ENCODE measurements around the gene CDC26.

The CDC26 gene

GRCh38 chr9:113306566-113306965 lies 31.2 kb upstream of the CDC26 start:
- no peak for TF ChIP-seq CTCF (IDR thresholded peaks at IDR 0.05; ENCODE audit: low read depth, low read length)
- no peak for TF ChIP-seq EZH2phosphoT487 (IDR thresholded peaks at IDR 0.05; ENCODE audit: low read depth)

GRCh38 chr9:113302792-113303418 lies 27.5 kb upstream of the CDC26 start, which contains the start of gene RNF183:
RNF183 (minus strand) TSS chr9:113303376; CDS start chr9:113298184, 5,192 bp downstream.
- Histone ChIP-seq H3K27ac (ENCODE audit: low read length) (no peak within 1 kb of the TSS), H3K4me1 (ENCODE audit: low read length) (no peaks in the 10 kb centered on the region), H3K9ac (ENCODE audit: low read length) (no peak within 1 kb of the TSS), H3K36me3 (replicated peaks; ENCODE audit: low read depth, low read length) (no peaks in the 10 kb centered on the region), H3K4me2 (ENCODE audit: low read length) (no peak within 1 kb of the TSS), H2AFZ (ENCODE audit: low read depth, low read length) (no peak within 1 kb of the TSS), H3K4me3 (ENCODE audit: low read length) (no peak within 1 kb of the TSS), H3K9me3 (ENCODE audit: insufficient read depth, low read length) (no peaks in the 10 kb centered on the region), H3K79me2 (ENCODE audit: low read length) (no peaks in the 10 kb centered on the region), H4K20me1 (ENCODE audit: insufficient read depth, low read length) (no peaks in the 10 kb centered on the region), H3K27me3 (ENCODE audit: low read depth, low read length) (no peaks in the 10 kb centered on the region; the same call in 1 of the 2 replicates)
- TF ChIP-seq CTCF (IDR thresholded peaks at IDR 0.05; ENCODE audit: low read depth, low read length): no peak
- no peak for TF ChIP-seq EZH2phosphoT487 (IDR thresholded peaks at IDR 0.05; ENCODE audit: low read depth)

More at GRCh38 chr9:113306566-113306965, 31.2 kb upstream of the CDC26 start:
- Histone ChIP-seq H3K4me1 (ENCODE audit: low read length) (no peaks in the 10 kb centered on the region), H3K27ac (ENCODE audit: low read length) (no peak overlapping the region), H4K20me1 (ENCODE audit: insufficient read depth, low read length) (no peaks in the 10 kb centered on the region), H3K27me3 (ENCODE audit: low read depth, low read length) (no peaks in the 10 kb centered on the region; the same call in 1 of the 2 replicates), H3K4me2 (ENCODE audit: low read length) (no peak overlapping the region), H3K36me3 (replicated peaks; ENCODE audit: low read depth, low read length) (no peaks in the 10 kb centered on the region), H3K4me3 (ENCODE audit: low read length) (no peak overlapping the region), H3K79me2 (ENCODE audit: low read length) (no peaks in the 10 kb centered on the region), H3K9me3 (ENCODE audit: insufficient read depth, low read length) (no peaks in the 10 kb centered on the region), H3K9ac (ENCODE audit: low read length) (no peak overlapping the region), H2AFZ (ENCODE audit: low read depth, low read length) (no peak overlapping the region)

- no peaks in the 10 kb centered on the region for H4K20me1 ChIP-seq (ENCODE audit: insufficient read depth, low read length)
- H3K79me2 ChIP-seq (ENCODE audit: low read length): no peaks in the 10 kb centered on the region
- no peak overlapping the region for H3K4me3 ChIP-seq (ENCODE audit: low read length)
- no peak overlapping the region for H3K27ac ChIP-seq (ENCODE audit: low read length)
- no peak for TF ChIP-seq CTCF (IDR thresholded peaks at IDR 0.05; ENCODE audit: low read depth, low read length)
- TF ChIP-seq EZH2phosphoT487 (IDR thresholded peaks at IDR 0.05; ENCODE audit: low read depth): no peak
- no peaks in the 10 kb centered on the region; the same call in 1 of the 2 replicates for H3K27me3 ChIP-seq (ENCODE audit: low read depth, low read length)
- H2AFZ ChIP-seq (ENCODE audit: low read depth, low read length): no peak overlapping the region
- H3K36me3 ChIP-seq (replicated peaks; ENCODE audit: low read depth, low read length): no peaks in the 10 kb centered on the region
- 0 out of 2 replicates have a peak, but pooled peaks cover 2% of the 10 kb centered on the region for H3K4me1 ChIP-seq (ENCODE audit: low read length)
- H3K4me2 ChIP-seq (ENCODE audit: low read length): no peak overlapping the region
- H3K9ac ChIP-seq (ENCODE audit: low read length): no peak overlapping the region
- H3K9me3 ChIP-seq (ENCODE audit: insufficient read depth, low read length): no peaks in the 10 kb centered on the region
Observed at GRCh38 chr9:113301548-113301947, 26.2 kb upstream of the CDC26 start.

GRCh38 chr9:113299800-113300292 lies 24.5 kb upstream of the CDC26 start:
- Histone ChIP-seq H3K4me3 (ENCODE audit: low read length) (no peak overlapping the region), H2AFZ (ENCODE audit: low read depth, low read length) (no peak overlapping the region), H4K20me1 (ENCODE audit: insufficient read depth, low read length) (no peaks in the 10 kb centered on the region), H3K4me2 (ENCODE audit: low read length) (no peak overlapping the region), H3K27me3 (ENCODE audit: low read depth, low read length) (no peaks in the 10 kb centered on the region), H3K4me1 (ENCODE audit: low read length) (0 out of 2 replicates have a peak, but pooled peaks cover 2% of the 10 kb centered on the region), H3K9me3 (ENCODE audit: insufficient read depth, low read length) (no peaks in the 10 kb centered on the region), H3K36me3 (replicated peaks; ENCODE audit: low read depth, low read length) (peaks cover 3% of the 10 kb centered on the region), H3K27ac (ENCODE audit: low read length) (no peak overlapping the region), H3K9ac (ENCODE audit: low read length) (no peak overlapping the region), H3K79me2 (ENCODE audit: low read length) (no peaks in the 10 kb centered on the region)
- TF ChIP-seq EZH2phosphoT487 (IDR thresholded peaks at IDR 0.05; ENCODE audit: low read depth) (no peak), CTCF (IDR thresholded peaks at IDR 0.05; ENCODE audit: low read depth, low read length) (no peak)

All from OCI-LY3 (cell line).